ENCODE results near the gene ANKS3.

ANKS3 gene

DNA sequence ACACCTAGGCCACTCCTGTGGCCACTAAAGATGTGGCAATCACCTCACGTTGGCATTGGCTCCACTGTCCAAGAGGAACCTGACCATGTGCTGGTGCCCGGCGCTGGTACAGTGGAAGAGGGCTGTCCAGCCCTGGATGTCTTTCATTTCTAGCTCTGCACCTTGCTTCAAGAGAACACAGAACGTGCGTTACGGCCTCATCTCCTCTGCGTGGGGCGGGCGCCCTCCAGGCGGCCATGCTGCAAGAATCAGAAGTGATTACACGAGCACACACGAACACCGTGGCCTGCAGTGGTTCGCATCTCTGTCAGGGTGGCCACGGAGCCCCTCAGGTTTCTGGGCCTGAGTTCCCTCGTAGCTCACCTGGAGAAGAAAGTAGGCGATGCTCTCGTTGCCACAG is 7.5 kb downstream of the ANKS3 start:
- no peak for TF ChIP-seq CTCF (IDR thresholded peaks at IDR 0.05; ENCODE audit: unreplicated experiment in 3 of 3)
- H3K9me3 Mint-ChIP-seq: no peaks in the 10 kb centered on the region

DNA sequence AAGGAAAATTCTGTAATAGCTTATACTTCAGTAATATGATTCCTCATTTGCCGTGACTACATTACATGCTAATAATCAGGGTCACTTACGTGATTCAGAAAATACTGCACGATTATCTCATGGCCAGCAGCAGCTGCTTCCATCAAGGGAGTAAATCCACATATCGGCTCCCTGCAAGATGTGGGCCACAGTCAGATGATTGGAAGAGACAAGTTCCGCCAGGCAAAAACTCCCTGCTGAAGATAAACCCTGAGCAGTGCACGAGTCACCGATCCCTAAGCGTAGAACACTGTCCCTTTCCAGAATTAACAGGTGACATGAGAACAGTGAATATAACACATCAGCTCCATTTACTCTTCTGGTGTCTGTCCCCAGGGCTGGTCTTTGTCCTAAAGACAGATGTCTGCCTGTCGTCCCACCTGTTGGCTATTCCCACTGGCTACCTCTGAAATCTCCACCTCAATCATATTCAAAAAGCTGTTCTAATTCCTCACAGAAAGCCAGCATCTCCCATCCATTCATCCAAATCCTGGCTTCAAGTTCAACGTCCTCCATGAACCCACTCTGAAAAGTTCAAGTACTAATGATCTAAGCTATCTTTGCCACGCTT is 9.3 kb downstream of the ANKS3 start:
- Mint-ChIP-seq H3K27ac (no peak overlapping the region), H3K27me3 (ENCODE audit: low read depth) (no peaks in the 10 kb centered on the region), H3K9me3 (no peaks in the 10 kb centered on the region)

More for the DNA sequence above, 7.5 kb downstream of the ANKS3 start:
- Mint-ChIP-seq H3K4me1 (peaks cover 8% of the 10 kb centered on the region), H3K27ac (no peak overlapping the region), H3K4me3 (no peak overlapping the region), H3K36me3 (ENCODE audit: low read depth) (peaks cover 40% of the 10 kb centered on the region), H3K27me3 (ENCODE audit: low read depth) (no peaks in the 10 kb centered on the region)

DNA sequence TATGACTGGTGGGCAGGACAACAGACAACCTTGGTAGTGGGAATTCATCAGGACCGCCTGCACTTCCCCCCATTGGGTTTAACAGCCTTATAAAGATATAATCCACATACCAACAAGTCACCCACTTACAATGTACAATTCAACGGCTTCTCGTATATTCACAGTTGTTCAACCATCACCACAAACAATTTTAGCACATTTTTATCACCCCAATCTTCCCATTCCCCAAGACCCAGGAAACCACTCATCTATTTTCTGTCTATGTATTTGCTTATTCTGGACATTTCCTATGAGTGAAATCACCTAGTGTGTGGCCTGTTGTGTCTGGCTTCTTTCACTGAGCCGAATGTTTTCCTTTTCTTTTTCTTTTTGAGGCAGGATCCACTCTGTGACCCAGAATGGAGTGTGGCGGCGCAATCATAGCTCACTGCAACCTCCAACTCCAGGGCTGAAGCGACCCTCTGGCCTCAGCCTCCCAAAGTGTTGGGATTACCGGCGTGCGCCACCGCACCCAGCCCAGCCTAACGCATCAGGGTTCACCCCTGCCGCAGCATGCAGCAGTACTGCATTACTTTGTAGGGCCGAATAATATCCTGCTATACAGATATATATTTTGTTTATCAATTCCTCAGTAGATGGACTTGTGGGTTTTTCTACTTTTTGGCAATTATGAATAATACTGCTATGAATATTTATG is 10.9 kb downstream of the ANKS3 start:
- Mint-ChIP-seq H3K9me3 (no peaks in the 10 kb centered on the region), H3K4me1 (peaks cover 8% of the 10 kb centered on the region), H3K36me3 (ENCODE audit: low read depth) (peaks cover 27% of the 10 kb centered on the region), H3K27me3 (ENCODE audit: low read depth) (no peaks in the 10 kb centered on the region), H3K27ac (no peak overlapping the region), H3K4me3 (no peak overlapping the region)
- no peak for TF ChIP-seq CTCF (IDR thresholded peaks at IDR 0.05; ENCODE audit: unreplicated experiment in 3 of 3)

More for the DNA sequence above, 9.3 kb downstream of the ANKS3 start:
- peaks cover 8% of the 10 kb centered on the region for H3K4me1 Mint-ChIP-seq
- H3K4me3 Mint-ChIP-seq: no peak overlapping the region
- TF ChIP-seq CTCF (IDR thresholded peaks at IDR 0.05; ENCODE audit: unreplicated experiment in 3 of 3): no peak
- peaks cover 31% of the 10 kb centered on the region for H3K36me3 Mint-ChIP-seq (ENCODE audit: low read depth)

DNA sequence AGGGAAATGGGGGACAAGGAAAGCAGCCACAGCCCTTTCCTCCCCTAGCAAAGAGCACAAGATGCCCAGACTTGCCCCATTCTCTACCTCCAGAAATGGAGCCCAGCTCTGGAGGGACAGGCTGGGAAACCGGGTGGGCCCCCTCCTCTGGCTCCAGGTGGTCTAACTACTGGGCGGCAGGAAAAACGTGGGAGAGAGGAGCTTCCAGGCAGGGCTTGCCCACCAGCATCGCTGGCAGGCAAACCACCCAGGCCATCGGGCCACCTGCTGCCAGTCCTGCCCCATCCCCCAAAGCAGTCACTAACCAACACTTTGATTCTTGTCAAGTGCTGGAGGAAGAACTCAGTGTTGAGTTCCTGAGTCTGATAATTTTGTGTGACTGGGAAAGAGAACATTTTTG is 15.6 kb downstream of the ANKS3 start:
- Mint-ChIP-seq H3K4me1 (no peaks in the 10 kb centered on the region), H3K27me3 (ENCODE audit: low read depth) (no peaks in the 10 kb centered on the region), H3K4me3 (no peak overlapping the region), H3K36me3 (ENCODE audit: low read depth) (peaks cover 33% of the 10 kb centered on the region), H3K27ac (no peak overlapping the region), H3K9me3 (no peaks in the 10 kb centered on the region)
- TF ChIP-seq CTCF (IDR thresholded peaks at IDR 0.05; ENCODE audit: unreplicated experiment in 3 of 3): no peak

GRCh38 chr16:4714996-4715395 is 19.1 kb downstream of the ANKS3 start:
- no peaks in the 10 kb centered on the region for H3K27me3 Mint-ChIP-seq (ENCODE audit: low read depth)
- no peak overlapping the region for H3K27ac Mint-ChIP-seq
- H3K36me3 Mint-ChIP-seq (ENCODE audit: low read depth): peaks cover 44% of the 10 kb centered on the region
- TF ChIP-seq CTCF (IDR thresholded peaks at IDR 0.05; ENCODE audit: unreplicated experiment in 3 of 3): no peak
- no peaks in the 10 kb centered on the region for H3K4me1 Mint-ChIP-seq
- H3K4me3 Mint-ChIP-seq: no peak overlapping the region
- H3K9me3 Mint-ChIP-seq: no peaks in the 10 kb centered on the region

All from nephron (organoid).